Measurements from ENCODE around the gene MYOD1.

Gene MYOD1

GRCh38 chr11:17763244-17763643 lies 43.9 kb downstream of the MYOD1 start:
- DNase-seq (ENCODE audit: low spot score), result no peak
- no peak for TF ChIP-seq CTCF (IDR thresholded peaks at IDR 0.05; ENCODE audit: extremely low read depth, insufficient read depth, missing control alignments)
- in situ Hi-C loops (cut with MboI; ENCODE audit: low pct_unique_long_range_greater_than_20kb, low sequenced_read_pairs, unreplicated experiment), result loop anchor here (10.0 kb wide), 1 partner anchor 212 kb away; no protein-coding TSS in a partner anchor

GRCh38 chr11:17763703-17764102 lies 44.3 kb downstream of the MYOD1 start:
- in situ Hi-C loops (cut with MboI; ENCODE audit: low pct_unique_long_range_greater_than_20kb, low sequenced_read_pairs, unreplicated experiment), result loop anchor here (10.0 kb wide), 1 partner anchor 211 kb away; no protein-coding TSS in a partner anchor
- no peak for DNase-seq (ENCODE audit: low spot score)
- no peak for TF ChIP-seq CTCF (IDR thresholded peaks at IDR 0.05; ENCODE audit: extremely low read depth, insufficient read depth, missing control alignments)

GRCh38 chr11:17764446-17765218 lies 45.3 kb downstream of the MYOD1 start:
- in situ Hi-C loops (cut with MboI; ENCODE audit: low pct_unique_long_range_greater_than_20kb, low sequenced_read_pairs, unreplicated experiment), result loop anchor here (10.0 kb wide), 1 partner anchor 210 kb away; no protein-coding TSS in a partner anchor
- no peak for TF ChIP-seq CTCF (IDR thresholded peaks at IDR 0.05; ENCODE audit: extremely low read depth, insufficient read depth, missing control alignments)
- no peak for DNase-seq (ENCODE audit: low spot score)

- no peak for DNase-seq (ENCODE audit: low spot score)
- TF ChIP-seq CTCF (IDR thresholded peaks at IDR 0.05; ENCODE audit: extremely low read depth, insufficient read depth, missing control alignments), result no peak
- in situ Hi-C loops (cut with MboI; ENCODE audit: low pct_unique_long_range_greater_than_20kb, low sequenced_read_pairs, unreplicated experiment), result loop anchor here (10.0 kb wide), 1 partner anchor 209 kb away; no protein-coding TSS in a partner anchor
Observed at GRCh38 chr11:17765356-17766072, 46.1 kb downstream of the MYOD1 start.

- DNase-seq (ENCODE audit: low spot score), result no peak
- in situ Hi-C loops (cut with MboI; ENCODE audit: low pct_unique_long_range_greater_than_20kb, low sequenced_read_pairs, unreplicated experiment), result loop anchor here (10.0 kb wide), 1 partner anchor 209 kb away; no protein-coding TSS in a partner anchor
- TF ChIP-seq CTCF (IDR thresholded peaks at IDR 0.05; ENCODE audit: extremely low read depth, insufficient read depth, missing control alignments), result no peak
Observed at GRCh38 chr11:17766073-17766359, 46.6 kb downstream of the MYOD1 start.

- in situ Hi-C loops (cut with MboI; ENCODE audit: low pct_unique_long_range_greater_than_20kb, low sequenced_read_pairs, unreplicated experiment), result loop anchor here (10.0 kb wide), 1 partner anchor 208 kb away; no protein-coding TSS in a partner anchor
- no peak for DNase-seq (ENCODE audit: low spot score)
- peak; percentile 45 for TF ChIP-seq CTCF (IDR thresholded peaks at IDR 0.05; ENCODE audit: extremely low read depth, insufficient read depth, missing control alignments)
Observed at GRCh38 chr11:17766590-17766989, 47.2 kb downstream of the MYOD1 start.

Data from GM13977 (cell line).